Activated T-helper 9 cell treated with anti-CD3 and anti-CD28 coated beads, Interleukin-2, amount 50 U/mL, for 16 hours (primary cell): ENCODE data around the gene FECH.
"Not testable (repeated sequence)": the region's sequence is repeated elsewhere in the genome, so short reads cannot be mapped to it uniquely, and the experiment has no call there.

ENCODE experiments used
- DNase-seq: peaks from one replicate; pipeline ENCODE4 v3.0.0-alpha.2; 2020; ENCODE audit warnings: low read depth

Gene FECH

DNA sequence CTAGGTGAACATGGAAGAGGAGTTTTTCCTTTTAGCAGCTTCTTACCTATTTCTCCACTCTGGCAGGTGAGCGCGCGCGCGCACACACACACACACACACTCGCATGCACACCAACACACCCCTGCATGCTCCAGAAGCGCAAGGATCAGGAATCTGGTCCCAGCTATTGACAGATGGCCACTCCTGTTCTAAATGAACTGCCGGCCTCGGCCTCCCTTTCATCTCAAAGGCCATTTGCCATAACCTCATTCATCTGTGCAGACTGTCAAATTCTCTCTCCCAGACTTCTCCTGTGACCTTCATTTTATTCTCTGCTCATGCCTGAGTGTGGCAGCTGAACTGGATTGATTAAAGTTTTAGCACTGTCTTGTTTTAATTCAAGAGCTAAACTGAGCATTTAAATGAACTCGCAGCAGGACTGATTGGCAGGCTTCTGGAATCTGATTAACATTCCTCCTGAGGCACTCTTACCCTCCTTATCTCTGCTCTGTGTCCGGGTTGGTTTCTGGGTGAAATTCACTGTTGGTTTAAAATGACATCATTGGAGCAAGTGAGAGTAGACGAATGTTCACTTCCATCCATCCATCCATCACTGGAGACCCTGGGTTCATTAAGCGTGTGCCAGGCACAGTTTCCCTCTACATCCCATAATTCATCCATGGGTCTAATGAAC, 58.8 kb downstream of the FECH start:
- DNase-seq: no peak

DNA sequence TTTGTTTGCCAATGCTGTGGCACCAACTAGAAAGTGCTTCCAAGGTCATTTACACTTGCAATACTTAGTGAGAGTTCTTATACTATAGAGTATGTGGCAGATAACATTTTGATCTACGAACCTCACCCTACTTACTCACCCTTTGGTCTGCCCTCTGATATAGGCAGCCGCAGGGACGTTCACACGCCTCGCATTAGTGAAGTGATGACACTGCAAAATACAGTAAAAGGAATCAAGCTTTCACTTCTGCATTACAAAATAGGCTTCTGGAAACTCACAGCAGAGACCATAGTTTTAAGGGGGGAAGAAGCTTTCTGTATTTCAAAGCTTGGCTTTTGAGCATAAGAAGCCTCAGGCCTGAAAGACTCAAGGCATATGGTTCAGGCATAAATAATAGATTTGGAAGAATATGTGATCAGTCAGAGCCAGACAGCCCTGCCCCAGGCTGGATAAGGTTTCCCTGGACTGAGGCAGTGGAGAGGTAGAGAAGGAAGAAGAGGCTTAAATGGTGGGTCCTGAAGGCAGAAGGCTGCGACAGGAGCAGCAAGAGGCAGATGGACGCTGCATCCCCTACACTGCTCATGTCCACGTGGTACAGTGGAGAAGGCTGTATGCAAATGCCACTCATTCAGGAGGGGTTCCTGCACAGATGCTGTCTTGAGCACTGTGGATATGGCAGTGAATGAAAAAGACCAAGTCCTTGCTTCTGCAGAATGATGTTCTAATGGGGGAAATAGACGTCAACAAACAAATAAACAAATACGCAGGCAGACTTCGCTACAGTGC, 63.1 kb downstream of the FECH start:
- DNase-seq: no peak

DNA sequence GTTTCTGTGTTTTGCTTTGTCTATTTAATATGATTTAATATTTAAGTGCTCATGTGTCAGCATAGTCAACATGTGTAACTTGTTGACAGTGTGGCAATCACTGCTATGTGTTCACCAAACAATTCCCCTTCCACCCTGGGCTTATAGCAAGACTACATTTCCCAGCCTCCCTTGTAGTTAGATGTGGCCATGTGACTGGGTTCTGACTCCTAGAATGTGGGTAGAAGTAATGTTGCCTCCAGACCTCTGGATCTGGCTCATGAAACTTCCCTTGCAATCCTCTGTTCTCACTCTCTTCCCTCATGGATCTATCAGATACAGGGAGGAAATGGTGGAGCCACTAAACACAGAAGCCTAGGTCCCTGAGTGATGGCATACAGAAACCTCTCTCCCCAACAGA, 64.2 kb downstream of the FECH start:
- DNase-seq: not testable (repeated sequence)

DNA sequence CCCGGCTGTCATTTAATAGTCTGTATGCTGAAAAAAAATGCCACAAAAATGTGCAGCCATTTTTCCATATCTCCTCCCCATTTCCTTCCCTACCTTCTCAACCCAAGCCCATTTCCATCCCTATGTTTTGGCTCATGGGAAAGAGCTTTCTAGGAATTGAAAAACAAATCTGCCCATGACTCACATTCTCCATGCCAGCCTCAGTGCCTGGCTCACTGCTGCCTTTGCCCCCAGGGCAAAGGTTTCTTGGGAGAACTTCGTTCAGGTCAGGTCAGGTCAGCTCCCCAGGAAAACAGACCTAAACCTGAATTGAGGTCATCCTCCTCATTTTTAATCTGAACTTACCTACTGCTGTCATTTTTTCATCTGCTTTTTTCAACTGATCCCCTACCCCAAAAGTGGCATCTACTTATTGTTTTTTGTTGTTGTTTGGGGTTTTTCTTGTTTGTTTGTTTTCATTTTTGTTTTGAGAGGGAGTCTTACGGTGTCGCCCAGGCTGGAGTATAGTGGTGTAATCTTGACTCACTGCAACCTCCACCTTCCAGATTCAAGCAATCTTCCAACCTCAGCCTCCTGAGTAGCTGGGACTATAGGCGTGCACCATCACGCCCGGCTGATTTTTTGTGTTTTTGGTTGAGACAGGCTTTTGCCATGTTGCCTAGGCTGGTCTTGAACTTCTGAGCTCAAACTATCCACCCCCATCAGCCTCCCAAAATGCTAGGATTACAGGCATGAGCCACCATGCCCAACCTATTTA, 66.7 kb downstream of the FECH start:
- no peak for DNase-seq

DNA sequence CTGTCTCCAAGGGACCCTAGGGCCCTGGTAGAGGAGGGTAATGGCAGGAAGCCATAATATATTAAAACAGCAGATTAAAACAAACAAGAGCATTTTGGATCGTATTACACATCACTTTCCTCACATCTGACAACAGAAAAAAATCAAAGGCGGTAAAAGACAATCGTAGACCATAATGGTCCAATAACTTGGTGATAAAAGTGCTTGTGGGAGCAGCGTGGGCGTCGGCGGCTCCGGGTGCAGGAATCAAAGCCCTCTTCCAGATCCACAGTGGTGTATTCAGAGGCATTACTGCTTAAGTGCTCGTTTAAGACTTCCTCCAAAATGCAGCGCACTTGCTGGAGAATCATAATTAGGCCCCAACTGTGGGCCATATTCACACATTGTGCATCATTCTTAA, 68.0 kb downstream of the FECH start:
- DNase-seq: no peak

DNA sequence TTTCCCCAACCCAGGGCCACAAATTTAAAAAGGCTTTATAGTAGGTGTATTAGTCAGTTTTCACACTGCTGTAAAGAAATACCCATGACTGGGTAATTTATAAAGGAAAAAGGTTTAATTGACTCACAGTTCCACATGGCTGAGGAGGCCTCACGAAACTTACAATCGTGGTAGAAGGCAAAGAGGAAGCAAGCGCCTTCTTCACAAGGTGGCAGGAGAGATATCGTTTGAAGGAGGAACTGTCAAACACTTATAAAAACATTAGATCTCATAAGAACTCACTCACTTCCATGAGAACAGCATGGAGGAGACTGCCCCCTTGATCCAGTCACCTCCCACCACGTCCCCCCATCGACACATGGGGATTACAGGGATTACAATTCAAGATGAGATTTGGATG, 70.4 kb downstream of the FECH start:
- DNase-seq: no peak

DNA sequence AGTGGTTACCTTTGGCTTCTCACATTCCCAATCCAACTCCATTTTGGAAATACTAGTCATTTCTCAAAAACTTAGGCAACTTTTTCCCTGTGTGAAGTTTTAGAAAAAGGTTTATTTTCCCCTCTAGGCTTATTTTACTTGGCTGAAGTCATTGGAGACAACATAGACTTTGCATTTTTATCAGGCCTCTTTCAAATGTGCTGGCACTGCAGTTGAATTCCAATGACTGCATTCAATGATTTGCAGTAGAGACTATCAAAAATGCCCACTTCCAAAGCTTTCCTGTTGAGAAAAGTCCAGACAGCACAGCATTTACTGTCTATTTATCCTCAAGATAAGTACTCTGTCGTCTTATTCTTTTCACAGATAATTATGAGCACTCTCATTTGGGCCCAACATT, 81.3 kb downstream of the FECH start:
- no peak for DNase-seq

DNA sequence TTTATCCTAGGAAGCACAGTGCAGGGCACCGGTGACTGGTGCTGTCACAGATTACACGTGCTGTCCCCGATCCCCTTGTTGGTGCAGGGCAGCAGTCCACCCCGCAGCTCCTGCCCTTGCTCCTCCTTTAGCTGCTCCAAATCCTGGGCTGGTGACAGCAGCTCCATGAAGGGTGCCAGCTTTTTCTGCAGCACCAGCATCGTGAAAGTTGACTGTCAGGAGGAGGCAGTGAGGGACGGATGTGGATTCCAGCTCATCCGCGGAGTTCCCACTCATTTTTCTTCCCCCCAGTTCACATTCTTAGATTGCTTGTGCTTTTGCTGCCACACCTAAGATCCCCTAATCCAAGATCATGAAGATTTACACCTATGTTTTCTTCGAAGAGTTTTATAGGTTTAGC, 83.9 kb downstream of the FECH start:
- no peak for DNase-seq

DNA sequence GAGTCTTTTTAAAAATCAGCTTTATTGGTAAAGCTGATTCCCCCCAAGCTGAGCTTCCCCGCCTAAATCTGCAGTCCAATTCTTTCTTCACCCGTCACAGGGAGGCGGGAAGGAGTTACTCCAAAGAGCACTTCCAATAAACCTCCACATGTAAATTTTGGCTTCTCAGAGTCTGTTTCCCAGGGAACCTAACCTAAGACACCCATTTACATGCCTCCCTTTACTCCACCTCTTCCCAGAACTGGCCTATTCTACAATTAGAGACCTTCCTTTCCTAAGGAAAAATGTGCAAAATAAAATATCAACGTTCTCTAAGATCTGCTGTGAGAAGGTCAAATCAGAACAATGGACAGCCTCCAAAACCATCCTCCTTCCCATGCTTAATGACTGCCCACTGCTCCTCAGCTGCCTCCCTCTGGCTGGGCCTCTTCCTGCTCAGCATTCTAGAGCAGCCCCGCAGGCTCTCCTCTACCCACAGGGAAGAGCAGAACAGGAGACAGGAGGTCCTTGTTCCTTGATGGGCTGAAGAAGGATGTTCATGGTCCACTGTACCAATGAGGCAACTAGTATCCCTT, 87.7 kb downstream of the FECH start:
- no peak for DNase-seq
